Esophagus muscularis mucosa (tissue), 4 donors: Measurements from ENCODE around the gene KMT5B.

Experiments used
- EP300 ChIP-seq: sonication (generic); formaldehyde crosslinking; IDR thresholded peaks from one replicate; pipeline ENCODE4 v1.6.1; 2017; ENCODE audit warnings: antibody characterized with exemption
- POLR2A ChIP-seq: fragments of 450-650 bp; IDR thresholded peaks from one replicate; pipeline ENCODE4 v1.6.1; 2017; ENCODE audit warnings: antibody characterized with exemption, moderate library complexity, mild to moderate bottlenecking, low read depth
- POLR2AphosphoS5 ChIP-seq, 2 donors: sonication (generic); formaldehyde crosslinking; IDR thresholded peaks; one replicate each; pipeline ENCODE4 v1.6.1; 2017; ENCODE audit warnings: antibody characterized with exemption in 2 of 2
- TF ChIP-seq, protein P1 (sequence below), 3 experiments: fragments of 200-600 bp in 2 of 3; fragments of 450-650 bp in 1 of 3; sonication (generic) in 2 of 3; IDR thresholded peaks; one replicate each; pipeline ENCODE4 v1.5.1; 2017 to 2019; ENCODE audit warnings: antibody characterized with exemption in 3 of 3, mild to moderate bottlenecking in 2 of 3, moderate library complexity in 1 of 3

DNA sequence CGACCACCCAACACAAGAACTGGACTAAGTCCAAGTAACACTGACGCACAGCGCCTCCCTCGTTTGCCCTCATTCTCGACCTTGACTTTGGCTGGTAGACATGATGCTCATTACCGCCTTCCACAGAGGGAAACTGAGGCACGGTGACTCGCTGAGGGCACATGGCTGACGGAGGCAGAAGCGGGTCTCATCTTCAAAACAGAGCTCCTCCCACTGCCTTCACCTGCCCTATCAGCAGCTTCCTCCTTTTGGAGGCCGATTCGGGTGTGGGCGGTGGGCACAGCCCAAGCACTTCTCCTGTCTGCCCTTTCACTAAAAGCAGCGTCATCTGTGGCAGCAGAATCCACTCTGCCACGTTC, 2.0 kb upstream of the KMT5B start:
- TF ChIP-seq POLR2AphosphoS5 (IDR thresholded peaks at IDR 0.05) = no peak
- TF ChIP-seq, protein P1, sequence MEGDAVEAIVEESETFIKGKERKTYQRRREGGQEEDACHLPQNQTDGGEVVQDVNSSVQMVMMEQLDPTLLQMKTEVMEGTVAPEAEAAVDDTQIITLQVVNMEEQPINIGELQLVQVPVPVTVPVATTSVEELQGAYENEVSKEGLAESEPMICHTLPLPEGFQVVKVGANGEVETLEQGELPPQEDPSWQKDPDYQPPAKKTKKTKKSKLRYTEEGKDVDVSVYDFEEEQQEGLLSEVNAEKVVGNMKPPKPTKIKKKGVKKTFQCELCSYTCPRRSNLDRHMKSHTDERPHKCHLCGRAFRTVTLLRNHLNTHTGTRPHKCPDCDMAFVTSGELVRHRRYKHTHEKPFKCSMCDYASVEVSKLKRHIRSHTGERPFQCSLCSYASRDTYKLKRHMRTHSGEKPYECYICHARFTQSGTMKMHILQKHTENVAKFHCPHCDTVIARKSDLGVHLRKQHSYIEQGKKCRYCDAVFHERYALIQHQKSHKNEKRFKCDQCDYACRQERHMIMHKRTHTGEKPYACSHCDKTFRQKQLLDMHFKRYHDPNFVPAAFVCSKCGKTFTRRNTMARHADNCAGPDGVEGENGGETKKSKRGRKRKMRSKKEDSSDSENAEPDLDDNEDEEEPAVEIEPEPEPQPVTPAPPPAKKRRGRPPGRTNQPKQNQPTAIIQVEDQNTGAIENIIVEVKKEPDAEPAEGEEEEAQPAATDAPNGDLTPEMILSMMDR (IDR thresholded peaks at IDR 0.05) = no peak
- TF ChIP-seq POLR2A = no peak
- no peak for TF ChIP-seq EP300
